Activated B cell treated with CpG ODN at 0.5 μM for 24 hours (primary cell): ENCODE results near the gene ZNF282. TPM values are rescaled to one million over a fixed set of nuclear protein-coding genes. Genes with fewer than 3 reads are reported as not detected.

Experiments
- ATAC-seq: fragments of 200-7000 bp; cut with Tn5 transposase; one replicate; pipeline ENCODE4 v1.10.0; 2021; ENCODE audit warnings: low read depth, mild to moderate bottlenecking, moderate library complexity
- CTCF ChIA-PET: fragments of 350-600 bp; sonication (Branson Sonifier 250); formaldehyde crosslinking; loops from one replicate; lab custom pipeline; 2021; ENCODE audit warnings: antibody characterized with exemption; lab: Charles Lee
- POLR2A ChIA-PET: fragments of 350-600 bp; sonication (Branson Sonifier 250); formaldehyde crosslinking; loops from one replicate; lab custom pipeline; 2021; ENCODE audit warnings: antibody characterized with exemption; lab: Charles Lee
- DNase-seq: peaks from one replicate; pipeline ENCODE4 v3.0.0; 2022
- H3K27ac Mint-ChIP-seq: one replicate; pipeline ENCODE4 v1.8.0; 2020; ENCODE audit warnings: mixed read lengths
- H3K27me3 Mint-ChIP-seq: one replicate; pipeline ENCODE4 v1.8.0; 2021; ENCODE audit warnings: mixed read lengths
- H3K36me3 Mint-ChIP-seq: one replicate; pipeline ENCODE4 v1.8.0; 2021; ENCODE audit warnings: low read depth, mixed read lengths
- H3K4me1 Mint-ChIP-seq: one replicate; pipeline ENCODE4 v1.8.0; 2021; ENCODE audit warnings: mixed read lengths
- H3K4me3 Mint-ChIP-seq: one replicate; pipeline ENCODE4 v1.8.0; 2020; ENCODE audit warnings: mild to moderate bottlenecking, mixed read lengths
- H3K9me3 Mint-ChIP-seq: one replicate; pipeline ENCODE4 v1.8.0; 2020; ENCODE audit warnings: mixed read lengths
- intact Hi-C: fragments of 100-400 bp; cut with micrococcal nuclease; formaldehyde crosslinking; loops from one replicate; pipeline ENCODE4 v1.15.1; 2024
- total RNA-seq: library from RNA; stranded (reverse); gene quantifications from 2 replicates; pipeline ENCODE4 v1.2.3, GENCODE V29; 2022
- TF ChIP-seq, protein P1 (sequence below): fragments of 200-600 bp; IDR thresholded peaks from one replicate; pipeline ENCODE4 v1.8.0; 2022; ENCODE audit warnings: antibody characterized with exemption, mild to moderate bottlenecking

ZNF282 gene
- total RNA-seq, 1 donor from 2014 or later = 21.7 TPM

GRCh38 chr7:149253665-149254064 is 58.3 kb downstream of the ZNF282 start:
- POLR2A ChIA-PET = no interaction called here
- Mint-ChIP-seq H3K27ac (no peak overlapping the region), H3K36me3 (peaks cover 48% of the 10 kb centered on the region), H3K4me1 (peaks cover 2% of the 10 kb centered on the region), H3K27me3 (no peaks in the 10 kb centered on the region), H3K4me3 (no peak overlapping the region), H3K9me3 (no peaks in the 10 kb centered on the region)
- DNase-seq = no peak
- intact Hi-C loops = no loop called here
- TF ChIP-seq, protein P1, sequence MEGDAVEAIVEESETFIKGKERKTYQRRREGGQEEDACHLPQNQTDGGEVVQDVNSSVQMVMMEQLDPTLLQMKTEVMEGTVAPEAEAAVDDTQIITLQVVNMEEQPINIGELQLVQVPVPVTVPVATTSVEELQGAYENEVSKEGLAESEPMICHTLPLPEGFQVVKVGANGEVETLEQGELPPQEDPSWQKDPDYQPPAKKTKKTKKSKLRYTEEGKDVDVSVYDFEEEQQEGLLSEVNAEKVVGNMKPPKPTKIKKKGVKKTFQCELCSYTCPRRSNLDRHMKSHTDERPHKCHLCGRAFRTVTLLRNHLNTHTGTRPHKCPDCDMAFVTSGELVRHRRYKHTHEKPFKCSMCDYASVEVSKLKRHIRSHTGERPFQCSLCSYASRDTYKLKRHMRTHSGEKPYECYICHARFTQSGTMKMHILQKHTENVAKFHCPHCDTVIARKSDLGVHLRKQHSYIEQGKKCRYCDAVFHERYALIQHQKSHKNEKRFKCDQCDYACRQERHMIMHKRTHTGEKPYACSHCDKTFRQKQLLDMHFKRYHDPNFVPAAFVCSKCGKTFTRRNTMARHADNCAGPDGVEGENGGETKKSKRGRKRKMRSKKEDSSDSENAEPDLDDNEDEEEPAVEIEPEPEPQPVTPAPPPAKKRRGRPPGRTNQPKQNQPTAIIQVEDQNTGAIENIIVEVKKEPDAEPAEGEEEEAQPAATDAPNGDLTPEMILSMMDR = no peak
- CTCF ChIA-PET = interaction anchor here (1.3 kb wide), 1 partner anchor 8 kb away, joined by 3 read pairs; no protein-coding TSS in a partner anchor
- ATAC-seq = no peak

DNA sequence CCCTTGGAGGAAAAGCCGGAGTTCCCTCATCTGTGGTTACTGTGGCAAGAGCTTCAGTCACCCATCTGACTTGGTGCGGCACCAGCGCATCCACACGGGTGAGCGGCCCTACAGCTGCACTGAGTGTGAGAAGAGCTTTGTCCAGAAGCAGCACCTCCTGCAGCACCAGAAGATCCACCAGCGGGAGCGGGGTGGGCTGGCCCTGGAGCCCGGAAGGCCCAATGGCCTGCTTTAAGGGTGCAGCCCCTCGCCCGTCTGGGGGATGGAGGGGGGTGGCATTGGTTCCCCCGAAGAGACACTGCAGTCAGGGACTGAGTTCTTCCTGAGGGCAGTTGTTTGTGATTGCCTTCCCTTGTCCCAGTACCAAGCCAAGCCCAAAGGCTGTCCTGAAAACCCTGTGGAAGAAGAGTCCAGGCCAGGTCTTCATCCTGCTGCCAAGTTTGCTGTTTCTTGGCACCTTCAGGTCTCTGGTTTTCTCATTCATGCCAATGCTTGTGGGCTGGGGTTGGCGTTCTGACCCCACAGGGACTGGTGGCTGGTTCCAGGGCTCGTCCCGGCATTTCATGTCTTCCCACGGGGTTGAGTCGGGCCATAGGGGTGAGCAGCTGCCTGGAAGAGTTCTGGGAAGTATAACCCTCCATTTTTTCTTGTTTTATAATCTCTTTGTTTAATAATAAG is 59.0 kb downstream of the ZNF282 start:
- ChIA-PET POLR2A (no interaction called here), CTCF (no interaction called here)
- no peaks in the 10 kb centered on the region for H3K27me3 Mint-ChIP-seq
- H3K27ac Mint-ChIP-seq = no peak overlapping the region
- ATAC-seq (no peak), DNase-seq (no peak)
- no peaks in the 10 kb centered on the region for H3K9me3 Mint-ChIP-seq
- no peaks in the 10 kb centered on the region for H3K4me1 Mint-ChIP-seq
- TF ChIP-seq, protein P1 = no peak
- intact Hi-C loops = no loop called here
- H3K36me3 Mint-ChIP-seq = peaks cover 48% of the 10 kb centered on the region
- no peak overlapping the region for H3K4me3 Mint-ChIP-seq

DNA sequence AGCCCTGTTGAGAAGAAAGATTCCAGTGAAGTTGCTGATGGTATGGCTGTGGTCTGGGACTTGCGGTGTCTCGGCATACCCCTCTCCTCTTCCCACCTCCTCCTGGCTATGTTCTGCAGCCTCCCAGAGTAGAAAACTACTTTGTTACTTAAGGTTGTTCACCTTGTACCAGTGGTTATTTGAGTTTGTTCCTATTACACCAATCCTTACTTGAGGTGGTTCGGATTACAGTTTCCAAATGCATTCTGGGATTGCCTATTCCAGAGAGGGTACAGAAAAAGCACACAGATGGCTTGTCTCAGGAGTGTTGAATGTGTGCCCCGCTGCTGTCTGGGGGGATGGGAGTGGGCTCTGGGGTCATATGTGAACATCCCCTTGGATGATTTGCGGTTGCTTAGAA is 59.8 kb downstream of the ZNF282 start:
- DNase-seq (no peak), ATAC-seq (no peak)
- H3K27me3 Mint-ChIP-seq = no peaks in the 10 kb centered on the region
- no peaks in the 10 kb centered on the region for H3K9me3 Mint-ChIP-seq
- no peaks in the 10 kb centered on the region for H3K4me1 Mint-ChIP-seq
- ChIA-PET CTCF (no interaction called here), POLR2A (no interaction called here)
- intact Hi-C loops = no loop called here
- H3K36me3 Mint-ChIP-seq = peaks cover 45% of the 10 kb centered on the region
- TF ChIP-seq, protein P1 = no peak
- no peak overlapping the region for H3K27ac Mint-ChIP-seq
- H3K4me3 Mint-ChIP-seq = no peak overlapping the region

- CTCF ChIA-PET = no interaction called here
- peaks cover 39% of the 10 kb centered on the region for H3K36me3 Mint-ChIP-seq
- ATAC-seq = no peak
- no peaks in the 10 kb centered on the region for H3K27me3 Mint-ChIP-seq
- no peaks in the 10 kb centered on the region for H3K9me3 Mint-ChIP-seq
- H3K4me1 Mint-ChIP-seq = peaks cover 6% of the 10 kb centered on the region
- no peak overlapping the region for H3K27ac Mint-ChIP-seq
- TF ChIP-seq, protein P1 = no peak
- intact Hi-C loops = no loop called here
- DNase-seq = no peak
- H3K4me3 Mint-ChIP-seq = no peak overlapping the region
- POLR2A ChIA-PET = no interaction called here
Measured at GRCh38 chr7:149256568-149256967, 61.2 kb downstream of the ZNF282 start.

- Mint-ChIP-seq H3K4me1 (peaks cover 7% of the 10 kb centered on the region), H3K9me3 (no peaks in the 10 kb centered on the region), H3K27me3 (no peaks in the 10 kb centered on the region), H3K27ac (no peak overlapping the region), H3K4me3 (no peak overlapping the region), H3K36me3 (peaks cover 35% of the 10 kb centered on the region)
- TF ChIP-seq, protein P1 = no peak
- intact Hi-C loops = no loop called here
- DNase-seq (no peak), ATAC-seq (no peak)
- ChIA-PET CTCF (no interaction called here), POLR2A (no interaction called here)
Measured at GRCh38 chr7:149257146-149257545, 61.8 kb downstream of the ZNF282 start.
